Nephron (organoid): Measurements from ENCODE around the gene NRN1.

Source experiments
- H3K27ac Mint-ChIP-seq, 3 experiments: 2 replicates each; pipeline ENCODE4 v1.8.0; 2020; ENCODE audit warnings: mixed read lengths in 3 of 3, mild to moderate bottlenecking in 2 of 3, moderate library complexity in 1 of 3
- H3K27me3 Mint-ChIP-seq: 2 replicates; pipeline ENCODE4 v1.8.0; 2021; ENCODE audit warnings: low read depth, mild to moderate bottlenecking, moderate library complexity, mixed read lengths
- H3K36me3 Mint-ChIP-seq: 2 replicates; pipeline ENCODE4 v1.8.0; 2020; ENCODE audit warnings: low read depth, mixed read lengths
- H3K4me1 Mint-ChIP-seq: 2 replicates; pipeline ENCODE4 v1.8.0; 2020; ENCODE audit warnings: mixed read lengths
- H3K4me3 Mint-ChIP-seq, 3 experiments: 2 replicates each; pipeline ENCODE4 v1.8.0; 2020; ENCODE audit warnings: mild to moderate bottlenecking in 3 of 3, mixed read lengths in 3 of 3, moderate library complexity in 2 of 3
- H3K9me3 Mint-ChIP-seq: 2 replicates; pipeline ENCODE4 v1.8.0; 2020; ENCODE audit warnings: mixed read lengths
- CTCF ChIP-seq, 3 experiments: fragments of 200-600 bp; sonication (generic); IDR thresholded peaks; one replicate each; pipeline ENCODE4 v1.5.0; 2021; ENCODE audit warnings: antibody characterized with exemption in 3 of 3; ENCODE audit not compliant: unreplicated experiment in 3 of 3

Gene NRN1

DNA sequence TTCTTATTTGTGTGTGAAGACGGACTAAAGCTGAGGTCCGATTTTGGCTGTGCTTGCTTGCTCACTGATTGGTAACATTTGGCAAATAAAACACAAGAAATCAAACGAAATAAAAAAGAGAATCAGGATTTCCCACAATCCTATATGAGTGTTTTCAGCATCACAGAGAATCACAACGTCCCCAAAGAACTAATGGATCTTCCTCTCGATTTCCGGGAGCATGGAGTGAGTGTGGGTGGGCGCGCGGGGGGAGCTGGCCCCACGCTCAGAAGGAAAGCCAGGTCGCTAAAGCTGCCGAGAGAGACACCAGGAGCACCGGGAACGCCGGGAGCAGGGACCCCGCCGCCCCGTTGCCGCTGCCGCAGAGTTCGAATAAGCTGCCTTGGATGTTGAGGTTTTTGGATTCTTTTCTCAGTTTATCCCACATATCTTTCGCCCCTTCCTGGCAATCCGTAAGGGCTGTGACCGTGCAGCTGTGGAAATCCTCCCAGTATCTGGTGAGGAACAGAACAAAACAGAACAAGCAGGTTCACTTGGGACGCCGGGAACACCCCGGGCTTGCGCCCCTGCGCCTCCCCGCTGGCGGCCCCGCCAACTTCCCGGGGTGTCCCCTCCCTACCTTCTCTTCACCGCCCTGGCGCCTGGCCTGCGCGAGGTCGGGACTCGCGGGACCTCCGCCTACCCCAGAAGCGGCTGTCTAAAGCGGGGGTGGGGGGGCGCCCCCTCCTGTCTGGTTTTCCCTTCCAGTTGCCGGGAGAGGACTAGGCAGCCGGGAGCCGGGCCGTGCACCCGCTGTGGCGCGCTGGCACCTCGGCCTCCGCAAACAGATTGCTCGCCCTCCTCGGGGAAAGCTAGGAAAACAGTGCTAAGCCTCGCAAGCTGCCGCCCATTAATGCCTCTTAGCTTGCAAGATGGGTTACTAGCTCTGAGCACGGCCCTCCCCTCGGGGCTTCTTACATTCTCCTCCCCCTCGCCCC, 7.7 kb downstream of the NRN1 start:
- Mint-ChIP-seq H3K4me1 (peaks cover 42% of the 10 kb centered on the region), H3K27me3 (peaks cover 100% of the 10 kb centered on the region), H3K9me3 (peaks cover 4% of the 10 kb centered on the region), H3K4me3 (peak overlapping the region; percentile 51 to 78 (median 68)), H3K36me3 (no peaks in the 10 kb centered on the region), H3K27ac (peak overlapping the region in 1 of 3 experiments; percentile 4)
- TF ChIP-seq CTCF (IDR thresholded peaks at IDR 0.05; ENCODE audit: unreplicated experiment in 3 of 3) = no peak

- Mint-ChIP-seq H3K4me1 (peaks cover 43% of the 10 kb centered on the region), H3K4me3 (peak overlapping the region; percentile 35 to 77 (median 53)), H3K27ac (no peak overlapping the region), H3K27me3 (peaks cover 100% of the 10 kb centered on the region), H3K9me3 (peaks cover 4% of the 10 kb centered on the region), H3K36me3 (no peaks in the 10 kb centered on the region)
- no peak for TF ChIP-seq CTCF (IDR thresholded peaks at IDR 0.05; ENCODE audit: unreplicated experiment in 3 of 3)
These were observed 8.5 kb downstream of the NRN1 start for GRCh38 chr6:5998236-5998635.

- H3K4me3 Mint-ChIP-seq = peak overlapping the region; percentile 79 to 90 (median 88)
- no peak overlapping the region for H3K27ac Mint-ChIP-seq
- no peaks in the 10 kb centered on the region for H3K36me3 Mint-ChIP-seq
- H3K9me3 Mint-ChIP-seq = peaks cover 4% of the 10 kb centered on the region
- no peak for TF ChIP-seq CTCF (IDR thresholded peaks at IDR 0.05; ENCODE audit: unreplicated experiment in 3 of 3)
- H3K4me1 Mint-ChIP-seq = peaks cover 43% of the 10 kb centered on the region
- H3K27me3 Mint-ChIP-seq = peaks cover 100% of the 10 kb centered on the region
These were observed 9.2 kb downstream of the NRN1 start for GRCh38 chr6:5997420-5997987.

- Mint-ChIP-seq H3K27ac (peak overlapping the region in 1 of 3 experiments; percentile 71), H3K9me3 (peaks cover 4% of the 10 kb centered on the region), H3K4me1 (peaks cover 43% of the 10 kb centered on the region), H3K27me3 (peaks cover 100% of the 10 kb centered on the region), H3K36me3 (no peaks in the 10 kb centered on the region), H3K4me3 (peak overlapping the region; percentile 88 to 94 (median 90))
- TF ChIP-seq CTCF (IDR thresholded peaks at IDR 0.05; ENCODE audit: unreplicated experiment in 3 of 3) = no peak
These were observed 9.9 kb downstream of the NRN1 start for GRCh38 chr6:5996714-5997419.

DNA sequence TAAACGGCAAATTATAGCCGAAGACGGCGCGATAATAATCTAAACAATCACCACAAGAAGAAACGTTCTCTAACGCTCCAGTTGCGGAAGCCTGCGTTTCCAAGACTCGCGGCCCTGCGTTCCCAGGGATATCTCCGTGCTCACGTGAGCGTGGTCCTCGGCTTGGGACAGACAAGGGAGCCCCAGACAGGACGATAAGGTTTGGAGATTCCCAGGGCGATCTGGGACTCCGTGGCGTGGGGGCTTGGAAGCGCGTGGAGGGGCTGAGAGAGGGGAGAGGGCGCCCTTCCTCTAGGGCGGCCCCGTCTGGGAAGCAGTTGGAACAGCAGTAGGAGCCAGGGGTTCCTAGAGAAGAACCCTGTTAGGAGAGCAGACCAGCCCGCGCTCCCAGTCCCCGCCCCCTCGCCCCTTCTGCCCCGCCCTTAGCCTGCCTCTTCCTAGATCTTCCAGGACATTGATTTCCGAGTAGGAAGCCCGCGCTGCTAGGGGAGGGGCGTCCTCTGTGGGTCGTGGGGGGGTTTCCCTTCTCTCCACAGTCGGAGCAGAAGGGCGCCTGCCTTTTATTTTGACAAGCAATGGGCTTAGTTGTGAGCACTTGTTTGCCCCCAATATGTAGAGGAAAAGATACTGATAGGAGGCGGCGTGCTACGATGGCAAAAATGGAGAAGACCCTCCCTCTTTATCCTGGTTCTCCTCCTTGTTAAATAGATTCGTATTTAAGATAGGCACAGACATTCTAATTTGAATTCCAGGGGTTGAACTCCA, 10.6 kb downstream of the NRN1 start:
- TF ChIP-seq CTCF (IDR thresholded peaks at IDR 0.05; ENCODE audit: unreplicated experiment in 3 of 3) = peak; percentile 31 to 44 (median 41)
- peak overlapping the region in 1 of 3 experiments; percentile 71 for H3K27ac Mint-ChIP-seq
- H3K27me3 Mint-ChIP-seq = peaks cover 100% of the 10 kb centered on the region
- H3K4me3 Mint-ChIP-seq = peak overlapping the region; percentile 88 to 94 (median 90)
- no peaks in the 10 kb centered on the region for H3K36me3 Mint-ChIP-seq
- H3K4me1 Mint-ChIP-seq = peaks cover 43% of the 10 kb centered on the region
- peaks cover 4% of the 10 kb centered on the region for H3K9me3 Mint-ChIP-seq
